ENCODE measurements around the gene DTNBP1. TPM values are rescaled to one million over a fixed set of nuclear protein-coding genes. Genes with fewer than 3 reads are reported as not detected.

DTNBP1 gene
- total and polyA plus RNA-seq, 2 of the 8 experiments (the other 6 are each of a cell fraction or from before 2014, with no cell fraction given) = 13.5 to 22.1 TPM

GRCh38 chr6:15577550-15578171 is 85.2 kb downstream of the DTNBP1 start:
- Histone ChIP-seq H3K14ac (ENCODE audit: insufficient read length) (no peak overlapping the region), H4K91ac (replicated peaks; ENCODE audit: insufficient read length, low read length) (no peak overlapping the region), H3K79me1 (ENCODE audit: low read depth, low read length) (no peaks in the 10 kb centered on the region), H3K4ac (replicated peaks; ENCODE audit: insufficient read length, low read depth, low read length) (no peak overlapping the region), H2BK120ac (replicated peaks; ENCODE audit: low read depth, low read length) (no peak overlapping the region), H3K4me1 (replicated peaks in 1 of 4; ENCODE audit: control insufficient read depth in 3 of 4, insufficient read depth in 4 of 4, low read length in 3 of 4) (peaks cover 0 to 15% (median 7%) of the 10 kb centered on the region in 4 experiments; a peak in 5 of 7 replicates), H4K5ac (ENCODE audit: insufficient read length, low read depth, low read length) (no peak overlapping the region), H3K18ac (ENCODE audit: extremely low read depth, low read length) (no peak overlapping the region), H2BK5ac (ENCODE audit: low read depth, low read length) (peak overlapping the region; percentile 46; the same call in 1 of the 2 replicates), H3K23me2 (ENCODE audit: low read depth, low read length) (no peaks in the 10 kb centered on the region), H2AK5ac (ENCODE audit: low read depth, low read length) (no peak overlapping the region), H2BK20ac (ENCODE audit: low read length) (no peak overlapping the region), H3K56ac (replicated peaks; ENCODE audit: insufficient read length, low read depth, low read length) (no peak overlapping the region), H2BK12ac (ENCODE audit: low read depth, low read length) (0 out of 2 replicates have a peak overlapping the region, but pooled peaks have one; percentile 51), H3K4me2 (ENCODE audit: insufficient read depth in 1 of 2, low read depth in 2 of 2, low read length in 2 of 2) (peak overlapping the region in 1 of 2 experiments; percentile 26; a peak in 2 of 4 replicates), H3K9ac (replicated peaks in 1 of 4; ENCODE audit: extremely low read depth in 1 of 4, low read depth in 3 of 4, low read length in 3 of 4) (no peak overlapping the region), H3K79me2 (ENCODE audit: control insufficient read depth in 1 of 2, insufficient read depth in 2 of 2, low read length in 2 of 2) (no peaks in the 10 kb centered on the region), H2BK15ac (ENCODE audit: low read length) (peak overlapping the region; percentile 32; the same call in 1 of the 2 replicates), H4K20me1 (replicated peaks in 1 of 2; ENCODE audit: control insufficient read depth in 1 of 2, insufficient read depth in 2 of 2, low read length in 2 of 2) (peaks cover 0 to 4% of the 10 kb centered on the region in 2 experiments), H3K9me3 (ENCODE audit: insufficient read depth in 2 of 2, low read depth in 1 of 2, low read length in 1 of 2) (no peaks in the 10 kb centered on the region), H3K27ac (ENCODE audit: low read depth, low read length) (no peak overlapping the region), H3K27me3 (replicated peaks in 1 of 4; ENCODE audit: control insufficient read depth in 3 of 4, extremely low read depth in 1 of 4, insufficient read depth in 3 of 4, low read length in 3 of 4) (no peaks in the 10 kb centered on the region), H3K36me3 (ENCODE audit: control insufficient read depth in 2 of 4, insufficient read depth in 4 of 4, low read length in 3 of 4) (no peaks in the 10 kb centered on the region), H3K23ac (ENCODE audit: insufficient read length) (no peak overlapping the region), H3K4me3 (ENCODE audit: extremely low read depth in 1 of 4, insufficient read depth in 2 of 4, low read depth in 3 of 4, low read length in 4 of 4) (no peak overlapping the region), H4K8ac (ENCODE audit: extremely low read depth, insufficient read depth, low read length) (no peak overlapping the region), H2AFZ (ENCODE audit: low read length) (no peak overlapping the region)
- DNase-seq (ENCODE audit: low read depth in 1 of 2, low spot score in 2 of 2) = no peak
- CTCF ChIA-PET (ENCODE audit: partially characterized antibody) = interaction anchor here (0.7 to 0.9 kb wide), 3 partner anchors 13 to 65 kb away, joined by 3 to 4 read pairs (median 3); no protein-coding TSS in a partner anchor
- TF ChIP-seq E2F6 (IDR thresholded peaks at IDR 0.05) (no peak), KDM5A (IDR thresholded peaks at IDR 0.05; ENCODE audit: low read length) (no peak), NRF1 (IDR thresholded peaks at IDR 0.05; ENCODE audit: low read depth, low read length) (no peak), RNF2 (IDR thresholded peaks at IDR 0.05; ENCODE audit: borderline replicate concordance, low read depth, low read length, missing control alignments, poor library complexity, severe bottlenecking) (no peak), CBX5 (IDR thresholded peaks at IDR 0.05; ENCODE audit: low read depth, low read length) (no peak), BCL11A (IDR thresholded peaks at IDR 0.05; ENCODE audit: low read depth in 2 of 2, low read length in 2 of 2) (no peak), SIRT6 (IDR thresholded peaks at IDR 0.05; ENCODE audit: low read length) (no peak), KDM4A (IDR thresholded peaks at IDR 0.05; ENCODE audit: low read depth, low read length, severe bottlenecking) (no peak), SIN3A (conservative IDR thresholded peaks at IDR 0.05 in 1 of 2, IDR thresholded peaks at IDR 0.05 in 1 of 2; ENCODE audit: low read depth in 1 of 2, low read length in 2 of 2) (no peak)
- WGBS, 2 experiments (ENCODE audit: extremely low coverage in 1 of 2, insufficient coverage in 1 of 2, insufficient read length in 1 of 2, insufficient replicate concordance in 2 of 2, low coverage in 1 of 2, low lambda C conversion rate in 2 of 2, missing lambda C conversion rate in 1 of 2) = 88% methylated on average over 7 of the region's 7 CpGs; no CpG with 5 or more reads in 1 of the 2 experiments
- FAIRE-seq = no peak
- POLR2A ChIA-PET (ENCODE audit: partially characterized antibody) = interaction anchor here (0.8 to 1.3 kb wide), 2 partner anchors 27 to 63 kb away, joined by 3 read pairs; no protein-coding TSS in a partner anchor
